Fibroblast of pulmonary artery (primary cell): ENCODE data around the gene C1QL1.

ENCODE experiments used
- DNase-seq: peaks from one replicate; pipeline ENCODE4 v3.0.0-alpha.2; 2010; ENCODE audit warnings: low read depth
- H3K4me3 ChIP-seq: replicated peaks from 2 replicates; pipeline ENCODE4 v1.5.1; 2011; ENCODE audit warnings: low read depth, mild to moderate bottlenecking, control low read depth, low read length, moderate library complexity
- TF ChIP-seq, protein P1 (sequence below): IDR thresholded peaks from 2 replicates; pipeline ENCODE4 v1.5.1; 2011; ENCODE audit warnings: mild to moderate bottlenecking, control low read depth, low read length, inconsistent platforms; ENCODE audit errors: missing control alignments

Gene C1QL1

DNA sequence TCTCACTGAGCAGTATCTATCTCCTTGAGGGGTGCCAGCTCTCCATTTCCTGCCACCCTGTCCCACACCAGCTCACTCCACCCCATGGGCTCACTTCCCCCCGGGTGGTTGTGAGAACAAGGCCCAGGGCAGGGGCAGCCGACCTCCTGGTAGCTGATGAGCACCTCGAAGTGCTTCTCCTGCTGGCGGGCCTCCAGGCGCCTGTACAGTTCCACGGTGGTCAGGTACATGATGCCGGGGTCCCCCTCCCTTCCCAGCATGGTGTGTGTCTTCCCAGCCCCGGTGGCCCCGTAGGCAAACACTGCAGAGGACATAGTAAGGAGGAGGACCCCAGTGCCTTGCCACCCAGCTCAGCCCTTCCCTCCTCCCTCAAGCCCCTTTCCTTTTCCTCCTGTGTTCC is 33.0 kb downstream of the C1QL1 start:
- TF ChIP-seq, protein P1, sequence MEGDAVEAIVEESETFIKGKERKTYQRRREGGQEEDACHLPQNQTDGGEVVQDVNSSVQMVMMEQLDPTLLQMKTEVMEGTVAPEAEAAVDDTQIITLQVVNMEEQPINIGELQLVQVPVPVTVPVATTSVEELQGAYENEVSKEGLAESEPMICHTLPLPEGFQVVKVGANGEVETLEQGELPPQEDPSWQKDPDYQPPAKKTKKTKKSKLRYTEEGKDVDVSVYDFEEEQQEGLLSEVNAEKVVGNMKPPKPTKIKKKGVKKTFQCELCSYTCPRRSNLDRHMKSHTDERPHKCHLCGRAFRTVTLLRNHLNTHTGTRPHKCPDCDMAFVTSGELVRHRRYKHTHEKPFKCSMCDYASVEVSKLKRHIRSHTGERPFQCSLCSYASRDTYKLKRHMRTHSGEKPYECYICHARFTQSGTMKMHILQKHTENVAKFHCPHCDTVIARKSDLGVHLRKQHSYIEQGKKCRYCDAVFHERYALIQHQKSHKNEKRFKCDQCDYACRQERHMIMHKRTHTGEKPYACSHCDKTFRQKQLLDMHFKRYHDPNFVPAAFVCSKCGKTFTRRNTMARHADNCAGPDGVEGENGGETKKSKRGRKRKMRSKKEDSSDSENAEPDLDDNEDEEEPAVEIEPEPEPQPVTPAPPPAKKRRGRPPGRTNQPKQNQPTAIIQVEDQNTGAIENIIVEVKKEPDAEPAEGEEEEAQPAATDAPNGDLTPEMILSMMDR, result no peak
- DNase-seq, result no peak
- no peak overlapping the region for H3K4me3 ChIP-seq

DNA sequence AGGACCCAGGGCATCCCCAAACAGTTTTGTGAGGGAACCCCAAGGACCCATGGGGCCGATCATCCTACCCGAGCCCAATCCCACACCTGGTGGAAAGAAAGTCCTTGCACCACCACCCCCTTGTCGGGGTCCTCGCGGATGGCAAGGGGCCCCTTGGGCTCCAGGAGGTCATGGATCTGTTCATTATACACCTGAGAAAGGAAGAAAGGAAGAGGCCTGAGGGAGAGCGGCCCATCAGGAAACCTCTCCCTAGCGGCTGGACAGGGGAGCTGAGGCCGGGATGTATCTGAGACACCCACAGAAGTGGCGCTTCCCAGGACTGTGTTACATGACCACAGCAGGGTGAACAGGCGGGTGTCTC is 33.4 kb downstream of the C1QL1 start:
- DNase-seq, result no peak
- no peak overlapping the region for H3K4me3 ChIP-seq
- TF ChIP-seq, protein P1, result no peak

DNA sequence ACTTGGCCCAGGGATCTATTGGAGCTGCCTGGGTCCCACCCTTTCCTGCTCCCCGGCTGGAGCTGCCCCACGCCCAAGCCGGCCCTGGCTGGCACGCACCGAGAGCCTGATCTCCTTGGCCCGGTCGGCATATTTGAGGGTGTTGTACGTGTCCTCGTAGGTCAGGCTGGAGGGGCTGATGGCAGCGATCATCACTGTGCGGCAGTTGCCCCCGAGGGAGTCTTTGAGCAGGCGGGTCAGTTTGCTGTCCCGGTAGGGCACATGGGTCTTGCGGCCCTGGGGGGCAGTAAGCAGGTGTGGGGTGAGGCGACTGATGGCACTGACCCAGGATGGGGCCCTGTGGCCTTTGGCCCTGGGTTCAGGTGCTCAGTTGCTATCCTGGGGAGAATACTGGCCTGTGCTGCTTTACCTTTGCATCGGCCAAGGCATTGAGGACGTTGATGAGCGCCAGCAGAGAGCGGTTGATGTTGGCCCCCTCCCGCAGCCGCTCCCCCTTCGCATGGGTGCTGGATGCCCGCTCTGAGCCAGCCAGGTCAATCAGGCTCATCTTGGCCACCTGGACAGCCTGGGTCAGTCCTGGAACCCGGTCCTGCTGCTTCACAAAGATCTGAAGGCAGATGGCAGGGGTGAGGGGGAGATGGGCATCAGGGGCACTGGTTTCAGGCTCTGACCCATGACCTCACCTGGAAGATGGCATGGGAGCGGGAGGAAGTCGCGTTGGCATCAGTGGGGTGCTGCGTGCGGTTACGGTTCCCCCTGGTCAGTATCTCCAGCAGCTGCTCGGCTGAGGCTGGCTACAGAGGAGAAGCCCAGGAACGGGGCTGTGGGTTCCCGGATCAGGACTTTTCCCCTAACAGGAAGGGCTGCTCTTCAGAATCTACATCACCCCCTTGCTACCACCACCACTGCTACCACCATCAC is 34.0 kb downstream of the C1QL1 start:
- no peak overlapping the region for H3K4me3 ChIP-seq
- no peak for DNase-seq
- TF ChIP-seq, protein P1, result no peak

DNA sequence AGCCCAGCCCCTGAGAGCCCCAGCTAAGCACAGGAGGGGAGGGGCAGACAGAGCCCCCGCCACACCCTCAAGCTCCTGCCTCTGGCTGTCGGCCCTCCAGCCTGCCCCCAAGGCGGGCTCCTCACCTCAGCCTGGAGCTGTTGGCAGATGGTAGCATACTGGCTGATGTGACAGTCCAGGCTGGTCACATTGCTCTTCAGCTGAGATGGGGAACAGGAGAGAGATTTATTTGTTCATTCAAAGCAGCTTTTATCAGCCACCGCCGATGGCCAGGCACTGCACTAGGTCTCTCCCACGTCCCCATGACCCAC is 35.4 kb downstream of the C1QL1 start:
- no peak overlapping the region for H3K4me3 ChIP-seq
- TF ChIP-seq, protein P1, result no peak
- DNase-seq, result no peak

- no peak overlapping the region for H3K4me3 ChIP-seq
- TF ChIP-seq, protein P1, result no peak
- DNase-seq, result no peak
Observed at GRCh38 chr17:44932096-44932786, 35.9 kb downstream of the C1QL1 start.

GRCh38 chr17:44931376-44931775 is 36.7 kb downstream of the C1QL1 start:
- TF ChIP-seq, protein P1, result no peak

More at GRCh38 chr17:44931376-44931775, 36.7 kb downstream of the C1QL1 start:
- H3K4me3 ChIP-seq, result no peak overlapping the region
- no peak for DNase-seq
